B cell (primary cell): ENCODE data around the gene CEP112. TPM values are rescaled to one million over a fixed set of nuclear protein-coding genes. Genes with fewer than 3 reads are reported as not detected.

Source experiments
- ATAC-seq: fragments of 200-7000 bp; cut with Tn5 transposase; one replicate; pipeline ENCODE4 v1.10.0; 2021; ENCODE audit warnings: low read depth, mild to moderate bottlenecking, moderate number of reproducible peaks, moderate library complexity
- CTCF ChIA-PET: fragments of 350-600 bp; sonication (Branson Sonifier 250); formaldehyde crosslinking; loops from one replicate; lab custom pipeline; 2021; ENCODE audit warnings: antibody characterized with exemption, inconsistent platforms; lab: Charles Lee
- POLR2A ChIA-PET: fragments of 350-600 bp; sonication (Branson Sonifier 250); formaldehyde crosslinking; loops from one replicate; lab custom pipeline; 2021; ENCODE audit warnings: antibody characterized with exemption; lab: Charles Lee
- DNase-seq: peaks from one replicate; pipeline ENCODE4 v3.0.0; 2013
- H2AFZ ChIP-seq: 2 replicates; pipeline ENCODE4 v1.6.1; 2012; ENCODE audit warnings: mild to moderate bottlenecking, low read depth, low read length; ENCODE audit not compliant: insufficient read depth, poor library complexity, severe bottlenecking
- H3K27ac ChIP-seq, 2 donors: 1 replicate in 1 of 2; 2 replicates in 1 of 2; pipeline ENCODE4 v1.5.1; 2012 to 2013; ENCODE audit warnings: low read length in 2 of 2, mild to moderate bottlenecking in 2 of 2, moderate library complexity in 1 of 2
- H3K27me3 ChIP-seq, 4 experiments: fragments of 200-600 bp in 1 of 4; sonication (generic) in 1 of 4; replicated peaks in 1 of 4; 1 replicate in 2 of 4; 2 replicates in 2 of 4; pipeline versions ENCODE4 v1.6.1 to v1.7.0; 2013 to 2016; ENCODE audit warnings: low read length in 3 of 4, mild to moderate bottlenecking in 2 of 4, mixed read lengths in 1 of 4, moderate library complexity in 1 of 4; ENCODE audit not compliant: insufficient read depth in 4 of 4, control insufficient read depth in 3 of 4; ENCODE audit errors: control extremely low read depth in 1 of 4
- H3K36me3 ChIP-seq, 2 experiments: replicated peaks in 1 of 2; 1 replicate in 1 of 2; 2 replicates in 1 of 2; pipeline versions ENCODE4 v1.6.1 to v1.7.1; 2013; ENCODE audit warnings: low read length in 1 of 2; ENCODE audit not compliant: insufficient read depth in 2 of 2, control insufficient read depth in 1 of 2; ENCODE audit errors: control extremely low read depth in 1 of 2, extremely low read depth in 1 of 2
- H3K4me1 ChIP-seq, 2 donors: fragments of 200-600 bp in 1 of 2; sonication (generic) in 1 of 2; 1 replicate in 1 of 2; 2 replicates in 1 of 2; pipeline versions ENCODE4 v1.5.1 to v1.6.1; 2013 to 2017; ENCODE audit warnings: low read length in 2 of 2; ENCODE audit not compliant: control insufficient read depth in 2 of 2, insufficient read depth in 2 of 2
- H3K4me2 ChIP-seq: replicated peaks from 2 replicates; pipeline ENCODE3; 2012; ENCODE audit warnings: mild to moderate bottlenecking, low read depth, low read length; ENCODE audit not compliant: poor library complexity, severe bottlenecking
- H3K4me3 ChIP-seq, 5 experiments: fragments of 200-600 bp in 1 of 5; sonication (generic) in 1 of 5; 1 replicate in 3 of 5; 2 replicates in 2 of 5; pipeline versions ENCODE4 v1.5.1 to v1.7.0; 2011 to 2016; ENCODE audit warnings: low read length in 4 of 5, mild to moderate bottlenecking in 4 of 5, low read depth in 2 of 5, control low read depth in 1 of 5, moderate library complexity in 1 of 5; ENCODE audit not compliant: insufficient read depth in 1 of 5; ENCODE audit errors: control extremely low read depth in 1 of 5, extremely low read depth in 1 of 5
- H3K79me2 ChIP-seq: fragments of 200-600 bp; sonication (generic); one replicate; pipeline ENCODE4 v1.6.0; 2016; ENCODE audit warnings: low read length; ENCODE audit not compliant: control insufficient read depth, insufficient read depth
- H3K9ac ChIP-seq: fragments of 200-600 bp; sonication (generic); 2 replicates; pipeline ENCODE4 v1.6.1; 2017; ENCODE audit warnings: mild to moderate bottlenecking, low read length, moderate library complexity
- H3K9me3 ChIP-seq, 3 donors: one replicate each; pipeline versions ENCODE4 v1.6.1 to v1.7.1; 2013; ENCODE audit warnings: low read length in 2 of 3; ENCODE audit not compliant: control insufficient read depth in 2 of 3, insufficient read depth in 1 of 3; ENCODE audit errors: control extremely low read depth in 1 of 3
- H4K20me1 ChIP-seq: 2 replicates; pipeline ENCODE4 v1.6.0; 2012; ENCODE audit warnings: mild to moderate bottlenecking, low read length; ENCODE audit not compliant: insufficient read depth, control insufficient read depth, poor library complexity, severe bottlenecking
- H3K27ac Mint-ChIP-seq: one replicate; pipeline ENCODE4 v1.8.0; 2021; ENCODE audit warnings: mixed read lengths
- H3K27me3 Mint-ChIP-seq: one replicate; pipeline ENCODE4 v1.8.0; 2021; ENCODE audit warnings: mixed read lengths
- H3K4me1 Mint-ChIP-seq: one replicate; pipeline ENCODE4 v1.8.0; 2021; ENCODE audit warnings: mixed read lengths
- H3K4me3 Mint-ChIP-seq: one replicate; pipeline ENCODE4 v1.8.0; 2021; ENCODE audit warnings: mixed read lengths
- H3K9me3 Mint-ChIP-seq: one replicate; pipeline ENCODE4 v1.8.0; 2022; ENCODE audit warnings: mixed read lengths; ENCODE audit not compliant: insufficient read depth
- EZH2 ChIP-seq: IDR thresholded peaks from 2 replicates; pipeline ENCODE4 v1.6.1; 2012; ENCODE audit warnings: borderline replicate concordance, low read depth, mild to moderate bottlenecking, moderate library complexity, low read length; ENCODE audit not compliant: insufficient read depth, poor library complexity, severe bottlenecking
- WGBS: methylation state at CpG from one replicate; pipeline ENCODE4 v1.1.5; 2013; ENCODE audit warnings: missing lambda C conversion rate; ENCODE audit not compliant: insufficient coverage; 5-methylcytosine and 5-hydroxymethylcytosine counted together
- intact Hi-C: fragments of 100-400 bp; cut with micrococcal nuclease; formaldehyde crosslinking; loops from one replicate; pipeline ENCODE4 v1.10.0; 2022
- polyA plus RNA-seq: library from polyadenylated mRNA; depleted of rRNA; stranded (reverse); fragments of >200 nt; gene quantifications from 2 replicates; pipeline ENCODE4 v1.2.3, GENCODE V29; 2012
- total RNA-seq, 2 donors: library from RNA; stranded (reverse); fragments of 120-200 nt in 1 of 2; gene quantifications; 1 replicate in 1 of 2; 2 replicates in 1 of 2; pipeline versions ENCODE4 v1.2.3 to v1.2.4, GENCODE V29; 2013 to 2022
- TF ChIP-seq, protein P1 (sequence below): fragments of 200-600 bp; IDR thresholded peaks from one replicate; pipeline ENCODE4 v1.8.0; 2022; ENCODE audit warnings: antibody characterized with exemption, mild to moderate bottlenecking

CEP112 gene
- total and polyA plus RNA-seq, 2 donors (not counting 1 experiment from before 2014, with no cell fraction given): 0.57 to 4.6 TPM

GRCh38 chr17:65855675-65856074 lies 336.3 kb downstream of the CEP112 start:
- TF ChIP-seq, protein P1, sequence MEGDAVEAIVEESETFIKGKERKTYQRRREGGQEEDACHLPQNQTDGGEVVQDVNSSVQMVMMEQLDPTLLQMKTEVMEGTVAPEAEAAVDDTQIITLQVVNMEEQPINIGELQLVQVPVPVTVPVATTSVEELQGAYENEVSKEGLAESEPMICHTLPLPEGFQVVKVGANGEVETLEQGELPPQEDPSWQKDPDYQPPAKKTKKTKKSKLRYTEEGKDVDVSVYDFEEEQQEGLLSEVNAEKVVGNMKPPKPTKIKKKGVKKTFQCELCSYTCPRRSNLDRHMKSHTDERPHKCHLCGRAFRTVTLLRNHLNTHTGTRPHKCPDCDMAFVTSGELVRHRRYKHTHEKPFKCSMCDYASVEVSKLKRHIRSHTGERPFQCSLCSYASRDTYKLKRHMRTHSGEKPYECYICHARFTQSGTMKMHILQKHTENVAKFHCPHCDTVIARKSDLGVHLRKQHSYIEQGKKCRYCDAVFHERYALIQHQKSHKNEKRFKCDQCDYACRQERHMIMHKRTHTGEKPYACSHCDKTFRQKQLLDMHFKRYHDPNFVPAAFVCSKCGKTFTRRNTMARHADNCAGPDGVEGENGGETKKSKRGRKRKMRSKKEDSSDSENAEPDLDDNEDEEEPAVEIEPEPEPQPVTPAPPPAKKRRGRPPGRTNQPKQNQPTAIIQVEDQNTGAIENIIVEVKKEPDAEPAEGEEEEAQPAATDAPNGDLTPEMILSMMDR: no peak
- no peak for TF ChIP-seq EZH2
- CTCF ChIA-PET: no interaction called here
- H2AFZ ChIP-seq: no peak overlapping the region

DNA sequence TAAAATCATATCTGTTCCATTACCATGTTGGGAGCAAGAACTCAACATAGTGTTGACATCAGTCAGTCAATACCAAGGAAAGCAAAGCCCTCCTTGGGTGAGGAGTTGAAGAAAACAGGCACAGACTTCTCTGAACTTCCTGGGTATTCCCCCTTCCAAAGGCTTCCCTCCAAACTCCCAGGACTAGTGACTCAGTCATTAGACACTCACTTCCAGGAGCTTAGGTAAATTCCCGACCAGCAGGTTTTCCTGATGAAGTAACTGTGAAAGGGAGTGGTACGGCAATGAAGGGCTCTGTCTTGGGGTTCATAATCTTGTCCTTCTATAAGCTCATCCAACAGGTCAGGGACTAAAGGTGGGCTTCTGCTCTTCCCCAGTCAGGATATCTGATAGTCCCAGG lies 336.7 kb downstream of the CEP112 start:
- DNase-seq (no peak), ATAC-seq (no peak)
- H3K4me3 Mint-ChIP-seq: no peak overlapping the region
- intact Hi-C loops: no loop called here
- Histone ChIP-seq H3K9me3 (no peaks in the 10 kb centered on the region), H2AFZ (no peak overlapping the region), H3K36me3 (no peaks in the 10 kb centered on the region), H3K4me2 (no peak overlapping the region), H3K4me1 (no peaks in the 10 kb centered on the region), H3K79me2 (no peaks in the 10 kb centered on the region), H3K27ac (no peak overlapping the region), H3K4me3 (no peak overlapping the region), H3K27me3 (no peaks in the 10 kb centered on the region), H4K20me1 (no peaks in the 10 kb centered on the region), H3K9ac (no peak overlapping the region)
- H3K27me3 Mint-ChIP-seq: peaks cover 14% of the 10 kb centered on the region
- WGBS: 100% methylated on average over 1 of the region's 2 CpGs
- ChIA-PET CTCF (no interaction called here), POLR2A (no interaction called here)
- H3K9me3 Mint-ChIP-seq: no peaks in the 10 kb centered on the region
- no peaks in the 10 kb centered on the region for H3K4me1 Mint-ChIP-seq
- no peak for TF ChIP-seq EZH2
- TF ChIP-seq, protein P1: no peak
- no peak overlapping the region for H3K27ac Mint-ChIP-seq

More at GRCh38 chr17:65855675-65856074, 336.3 kb downstream of the CEP112 start:
- Mint-ChIP-seq H3K9me3 (no peaks in the 10 kb centered on the region), H3K4me3 (no peak overlapping the region), H3K27me3 (peaks cover 14% of the 10 kb centered on the region), H3K27ac (no peak overlapping the region), H3K4me1 (no peaks in the 10 kb centered on the region)
- Histone ChIP-seq H3K9me3 (no peaks in the 10 kb centered on the region), H3K4me1 (no peaks in the 10 kb centered on the region), H3K79me2 (no peaks in the 10 kb centered on the region), H3K4me2 (no peak overlapping the region), H3K27me3 (no peaks in the 10 kb centered on the region), H3K9ac (no peak overlapping the region), H3K36me3 (no peaks in the 10 kb centered on the region), H4K20me1 (no peaks in the 10 kb centered on the region), H3K27ac (no peak overlapping the region), H3K4me3 (no peak overlapping the region)
- POLR2A ChIA-PET: no interaction called here
- WGBS: no CpG with 5 or more reads among the region's 4 CpGs
- ATAC-seq (no peak), DNase-seq (no peak)
- intact Hi-C loops: no loop called here
